Activated CD4-positive, alpha-beta T cell treated with anti-CD3 and anti-CD28 coated beads for 36 hours (primary cell): ENCODE measurements around the gene UBE2H. TPM values are rescaled to one million over a fixed set of nuclear protein-coding genes. Genes with fewer than 3 reads are reported as not detected.
A peak's percentile ranks its signal among the peaks of the same experiment; 100 is the strongest.

Source experiments
- ATAC-seq: fragments of 200-7000 bp; cut with Tn5 transposase; one replicate; pipeline ENCODE4 v1.10.0; 2021; ENCODE audit warnings: mild to moderate bottlenecking, moderate library complexity
- CTCF ChIA-PET: fragments of 350-600 bp; sonication (Branson Sonifier 250); formaldehyde crosslinking; loops from one replicate; lab custom pipeline; 2021; ENCODE audit warnings: antibody characterized with exemption; lab: Charles Lee
- POLR2A ChIA-PET: fragments of 350-600 bp; sonication (Branson Sonifier 250); formaldehyde crosslinking; loops from one replicate; lab custom pipeline; 2021; ENCODE audit warnings: antibody characterized with exemption, inconsistent platforms; lab: Charles Lee
- DNase-seq: peaks from one replicate; pipeline ENCODE4 v3.0.0-alpha.2; 2020
- H3K27ac Mint-ChIP-seq: one replicate; pipeline ENCODE4 v1.8.0; 2021; ENCODE audit warnings: mixed read lengths
- H3K27me3 Mint-ChIP-seq: one replicate; pipeline ENCODE4 v1.8.0; 2021; ENCODE audit warnings: mixed read lengths
- H3K36me3 Mint-ChIP-seq: one replicate; pipeline ENCODE4 v1.8.0; 2021; ENCODE audit warnings: low read depth, mixed read lengths
- H3K4me1 Mint-ChIP-seq: one replicate; pipeline ENCODE4 v1.8.0; 2021; ENCODE audit warnings: mixed read lengths
- H3K4me3 Mint-ChIP-seq: one replicate; pipeline ENCODE4 v1.8.0; 2021; ENCODE audit warnings: mild to moderate bottlenecking, moderate library complexity, mixed read lengths
- H3K9me3 Mint-ChIP-seq: one replicate; pipeline ENCODE4 v1.8.0; 2021; ENCODE audit warnings: low read depth, mixed read lengths
- intact Hi-C, 2 experiments: fragments of 100-400 bp; cut with DNase I in 1 of 2; cut with micrococcal nuclease in 1 of 2; formaldehyde crosslinking; loops; one replicate each; pipeline versions ENCODE4 v1.14.2 to v1.15.1; 2022 to 2024; cut with DNase I, micrococcal nuclease
- total RNA-seq, 2 experiments: library from RNA; stranded (reverse); gene quantifications; one replicate each; pipeline ENCODE4 v1.2.3, GENCODE V29; 2021

Gene UBE2H
- total RNA-seq, 2 experiments from 2014 or later, result 25.6 to 40.7 TPM

- H3K27me3 Mint-ChIP-seq, result peaks cover 60% of the 10 kb centered on the region
- CTCF ChIA-PET, result interaction anchor here (1.0 to 2.1 kb wide), 2 partner anchors 11 to 40 kb away, joined by 4 to 7 read pairs; no protein-coding TSS in a partner anchor
- H3K4me3 Mint-ChIP-seq, result peak overlapping the region; percentile 3
- no peaks in the 10 kb centered on the region for H3K9me3 Mint-ChIP-seq
- POLR2A ChIA-PET, result no interaction called here
- DNase-seq (peak; percentile 25), ATAC-seq (no peak)
- no peaks in the 10 kb centered on the region for H3K36me3 Mint-ChIP-seq
- intact Hi-C loops, result loop anchor here in 1 of 2 experiments (5.0 to 10.0 kb wide), 3 partner anchors 227 to 950 kb away; partner anchors contain the start of genes KLF14 and STRIP2
- no peak overlapping the region for H3K27ac Mint-ChIP-seq
- peaks cover 41% of the 10 kb centered on the region for H3K4me1 Mint-ChIP-seq
Measured at GRCh38 chr7:129784783-129785684, 167.7 kb downstream of the UBE2H start.

- POLR2A ChIA-PET, result no interaction called here
- Mint-ChIP-seq H3K9me3 (no peaks in the 10 kb centered on the region), H3K27me3 (peaks cover 58% of the 10 kb centered on the region), H3K36me3 (no peaks in the 10 kb centered on the region), H3K27ac (no peak overlapping the region), H3K4me3 (no peak overlapping the region), H3K4me1 (peaks cover 41% of the 10 kb centered on the region)
- CTCF ChIA-PET, result no interaction called here
- intact Hi-C loops, result loop anchor here in 1 of 2 experiments (5.0 to 10.0 kb wide), 3 partner anchors 228 to 950 kb away; partner anchors contain the start of genes KLF14 and STRIP2
- ATAC-seq (no peak), DNase-seq (peak; percentile 19)
Measured at GRCh38 chr7:129784437-129784782, 168.3 kb downstream of the UBE2H start.

DNA sequence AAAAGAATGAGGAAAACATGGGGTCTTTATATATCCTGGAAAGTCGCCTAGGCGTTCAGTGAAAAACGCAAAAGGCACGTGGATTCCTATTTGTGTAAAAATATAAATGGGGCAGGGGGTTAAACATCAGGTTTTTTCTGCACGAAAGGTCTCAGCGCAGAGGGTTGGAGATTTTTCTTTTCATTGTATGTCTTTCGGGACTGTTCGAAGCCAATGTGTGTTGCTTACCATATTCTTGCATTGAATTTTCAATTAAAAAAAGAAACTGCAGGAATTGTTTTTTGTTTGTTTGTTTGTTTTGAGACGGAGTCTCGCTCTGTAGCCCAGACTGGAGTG lies 169.2 kb downstream of the UBE2H start:
- no peaks in the 10 kb centered on the region for H3K9me3 Mint-ChIP-seq
- peaks cover 41% of the 10 kb centered on the region for H3K4me1 Mint-ChIP-seq
- H3K4me3 Mint-ChIP-seq, result no peak overlapping the region
- H3K27ac Mint-ChIP-seq, result no peak overlapping the region
- POLR2A ChIA-PET, result interaction anchor here (0.6 kb wide), 1 partner anchor 781 kb away, joined by 3 read pairs; no protein-coding TSS in a partner anchor
- intact Hi-C loops, result loop anchor here in 1 of 2 experiments (5.0 to 10.0 kb wide), 3 partner anchors 229 to 951 kb away; partner anchors contain the start of genes KLF14 and STRIP2
- no peak for DNase-seq
- H3K36me3 Mint-ChIP-seq, result no peaks in the 10 kb centered on the region
- CTCF ChIA-PET, result no interaction called here
- H3K27me3 Mint-ChIP-seq, result peaks cover 59% of the 10 kb centered on the region
- ATAC-seq, result no peak

GRCh38 chr7:129782818-129783583 lies 169.8 kb downstream of the UBE2H start:
- Mint-ChIP-seq H3K4me1 (peaks cover 41% of the 10 kb centered on the region), H3K4me3 (peak overlapping the region; percentile 17), H3K36me3 (no peaks in the 10 kb centered on the region), H3K9me3 (no peaks in the 10 kb centered on the region), H3K27me3 (peaks cover 65% of the 10 kb centered on the region), H3K27ac (no peak overlapping the region)
- intact Hi-C loops, result loop anchor here in 1 of 2 experiments (5.0 to 10.0 kb wide), 3 partner anchors 229 to 952 kb away; partner anchors contain the start of genes KLF14 and STRIP2
- ATAC-seq (no peak), DNase-seq (peak; percentile 29)
- POLR2A ChIA-PET, result interaction anchor here (0.6 kb wide), 1 partner anchor 781 kb away, joined by 3 read pairs; no protein-coding TSS in a partner anchor
- CTCF ChIA-PET, result no interaction called here

DNA sequence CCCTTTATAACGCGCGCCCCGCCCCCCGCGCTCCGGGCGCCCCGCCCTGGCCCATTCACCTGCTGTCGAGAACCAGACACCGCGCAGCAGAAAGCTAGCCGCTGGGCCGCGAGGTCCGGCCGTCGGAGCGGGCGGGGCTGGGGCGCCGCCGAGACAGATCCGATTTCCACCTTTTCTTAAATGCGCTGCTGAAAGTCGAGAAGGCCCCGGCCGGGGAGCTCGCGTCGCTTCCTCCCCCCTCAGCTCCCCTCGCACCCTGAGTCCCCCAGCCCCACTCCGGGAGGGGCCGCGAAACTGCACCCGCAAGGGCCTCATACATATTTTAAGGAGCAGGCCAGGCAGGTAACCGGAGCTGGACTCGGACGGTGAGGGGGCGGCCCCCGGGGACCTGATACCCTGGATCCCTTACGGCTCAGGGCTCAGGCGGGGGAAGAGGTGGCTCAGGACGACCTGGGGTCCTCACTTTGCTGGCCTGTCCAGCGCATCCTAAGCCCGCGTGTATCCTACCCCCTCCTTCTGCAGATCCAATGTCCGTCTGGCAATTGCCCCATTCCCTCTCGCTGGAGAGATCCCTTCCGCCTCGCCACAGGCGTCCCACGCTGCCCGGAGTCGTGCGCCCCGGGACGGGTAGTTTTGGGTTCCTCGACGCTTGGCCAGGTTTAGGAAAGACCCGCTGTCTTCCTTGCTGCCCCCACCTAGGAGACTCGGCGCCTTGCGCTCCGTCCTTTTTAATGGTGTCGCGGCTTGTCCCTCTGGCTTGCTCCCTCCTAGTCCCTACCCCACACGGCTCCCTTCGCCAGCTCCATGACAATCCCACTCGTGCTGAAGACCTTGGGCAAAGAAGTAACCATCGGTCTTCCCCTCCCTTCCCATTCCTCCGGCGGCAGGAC lies 170.6 kb downstream of the UBE2H start:
- peak overlapping the region; percentile 4 for H3K27ac Mint-ChIP-seq
- DNase-seq (no peak), ATAC-seq (no peak)
- H3K36me3 Mint-ChIP-seq, result no peaks in the 10 kb centered on the region
- H3K9me3 Mint-ChIP-seq, result no peaks in the 10 kb centered on the region
- intact Hi-C loops, result loop anchor here (2.0 to 10.0 kb wide), 6 partner anchors 43 to 953 kb away; partner anchors contain the start of genes AHCYL2 (in 1 of the 2), KLF14 (in 1 of the 2), SMKR1 (in 1 of the 2) and STRIP2 (in 1 of the 2)
- H3K4me3 Mint-ChIP-seq, result peak overlapping the region; percentile 66
- ChIA-PET POLR2A (interaction anchor here (0.6 kb wide), 1 partner anchor 1198 kb away, joined by 3 read pairs; no protein-coding TSS in a partner anchor), CTCF (interaction anchor here (0.7 to 1.3 kb wide), 2 partner anchors 41 to 135 kb away, joined by 3 read pairs; no protein-coding TSS in a partner anchor)
- H3K4me1 Mint-ChIP-seq, result peaks cover 41% of the 10 kb centered on the region
- H3K27me3 Mint-ChIP-seq, result peaks cover 66% of the 10 kb centered on the region

DNA sequence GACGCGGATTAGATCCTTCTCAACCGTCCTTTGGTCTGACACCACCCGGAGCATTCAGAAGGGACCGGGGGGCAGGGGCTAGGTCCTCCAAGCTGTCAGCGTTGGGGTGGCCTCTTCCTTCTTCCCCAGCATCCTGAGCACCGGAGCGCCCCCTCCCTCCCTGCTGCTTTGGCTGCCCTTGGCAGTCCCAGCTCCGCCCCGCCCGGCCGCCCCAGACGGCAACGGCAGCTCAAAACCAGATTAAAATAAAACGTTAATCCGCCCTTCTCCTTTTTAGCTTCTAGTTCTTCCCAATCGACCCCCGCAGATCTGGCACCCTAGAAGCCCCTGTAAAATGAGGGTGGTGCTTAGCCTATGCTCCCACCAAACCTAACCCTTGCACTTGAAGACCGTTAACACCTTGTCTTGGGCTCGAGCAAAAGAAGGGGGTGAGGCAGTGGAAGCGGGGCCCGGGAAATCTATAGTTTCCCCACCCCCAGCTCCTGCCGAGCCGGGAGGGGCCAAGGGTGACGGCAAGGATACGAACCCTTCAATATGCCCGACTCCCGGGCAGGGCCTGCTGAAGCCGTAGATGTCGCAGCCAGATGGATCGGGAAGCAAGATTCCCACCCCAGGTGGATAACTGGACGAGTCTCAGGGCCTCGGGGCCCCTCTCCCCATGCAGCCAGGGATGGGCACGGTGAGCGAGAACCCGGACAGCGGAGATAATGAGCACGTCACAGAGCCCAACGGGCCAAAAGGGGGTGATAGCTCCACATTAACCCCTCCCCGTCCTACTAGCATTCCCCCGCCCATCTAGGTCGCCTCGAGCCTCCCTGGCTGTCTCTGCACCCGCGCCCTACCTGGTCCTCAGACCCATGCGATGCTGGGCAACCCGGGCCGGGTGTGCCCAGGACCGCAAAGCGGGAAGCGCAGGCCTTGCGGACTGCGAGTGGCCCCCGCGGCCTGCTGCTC lies 171.5 kb downstream of the UBE2H start:
- no peak overlapping the region for H3K27ac Mint-ChIP-seq
- peaks cover 41% of the 10 kb centered on the region for H3K4me1 Mint-ChIP-seq
- no peaks in the 10 kb centered on the region for H3K9me3 Mint-ChIP-seq
- peaks cover 63% of the 10 kb centered on the region for H3K27me3 Mint-ChIP-seq
- no peaks in the 10 kb centered on the region for H3K36me3 Mint-ChIP-seq
- ATAC-seq (no peak), DNase-seq (peak; percentile 63)
- CTCF ChIA-PET, result interaction anchor here (0.7 to 1.5 kb wide), 7 partner anchors 11 to 230 kb away, joined by 3 to 7 read pairs (median 3); no protein-coding TSS in a partner anchor
- H3K4me3 Mint-ChIP-seq, result peak overlapping the region; percentile 66
- intact Hi-C loops, result loop anchor here (1.0 to 10.0 kb wide), 8 partner anchors 44 to 954 kb away; partner anchors contain the start of genes AHCYL2 (in 1 of the 2), KLF14 (in 1 of the 2), SMKR1 (in 1 of the 2) and STRIP2 (in 1 of the 2)
- POLR2A ChIA-PET, result interaction anchor here (0.6 kb wide), 3 partner anchors 36 to 278 kb away, joined by 3 to 4 read pairs (median 3); no protein-coding TSS in a partner anchor

Other genes starting within 250 kb of the UBE2H start
- 10 to 100 TPM; 21.6 to 25.3 TPM for gene ZC3HC1, start 98.4 kb upstream of the UBE2H start, total RNA-seq
- 10 to 100 TPM; 13.5 to 14.2 TPM for gene KLHDC10, start 117.6 kb upstream of the UBE2H start, total RNA-seq